GM21515 (cell line): ENCODE results near the gene HEYL.

Source experiments
- ATAC-seq: cut with Tn5 transposase; IDR thresholded peaks from one replicate; pipeline ENCODE4 v1.9.1; 2021; ENCODE audit not compliant: unreplicated experiment

The HEYL gene

GRCh38 chr1:39642796-39643195 is 3.4 kb upstream of the HEYL start:
- ATAC-seq: no peak

- ATAC-seq: no peak
Observed at GRCh38 chr1:39640861-39641260, 1.4 kb upstream of the HEYL start.

- no peak for ATAC-seq
Observed at GRCh38 chr1:39638965-39639304, 508 bp downstream of the HEYL start.

- ATAC-seq: no peak
Observed at GRCh38 chr1:39637361-39637760, 2.1 kb downstream of the HEYL start.

- no peak for ATAC-seq
Observed at GRCh38 chr1:39635871-39636210, 3.6 kb downstream of the HEYL start.

GRCh38 chr1:39635205-39635870 is 4.1 kb downstream of the HEYL start:
- no peak for ATAC-seq

- ATAC-seq: no peak
Observed at GRCh38 chr1:39633422-39633821, 6.0 kb downstream of the HEYL start.

GRCh38 chr1:39632682-39633417 is 6.6 kb downstream of the HEYL start:
- ATAC-seq: no peak

GRCh38 chr1:39632323-39632681 is 7.1 kb downstream of the HEYL start:
- ATAC-seq: no peak

GRCh38 chr1:39631361-39632322 is 7.8 kb downstream of the HEYL start:
- ATAC-seq: no peak

- ATAC-seq: no peak
Observed at GRCh38 chr1:39628807-39629350, 10.6 kb downstream of the HEYL start.

GRCh38 chr1:39626646-39627045 is 12.8 kb downstream of the HEYL start:
- ATAC-seq: no peak

GRCh38 chr1:39625462-39626273 is 13.8 kb downstream of the HEYL start:
- no peak for ATAC-seq

GRCh38 chr1:39625009-39625408 is 14.4 kb downstream of the HEYL start:
- ATAC-seq: no peak

GRCh38 chr1:39623053-39623452 is 16.4 kb downstream of the HEYL start:
- no peak for ATAC-seq

- no peak for ATAC-seq
Observed at GRCh38 chr1:39622427-39622826, 17.0 kb downstream of the HEYL start.

- no peak for ATAC-seq
Observed at GRCh38 chr1:39620659-39621165, 18.7 kb downstream of the HEYL start.

GRCh38 chr1:39617488-39618049 is 21.9 kb downstream of the HEYL start:
- no peak for ATAC-seq

GRCh38 chr1:39615086-39615673 is 24.3 kb downstream of the HEYL start:
- ATAC-seq: no peak

GRCh38 chr1:39614488-39614887 is 25.0 kb downstream of the HEYL start:
- no peak for ATAC-seq
